Keratinocyte (primary cell): Measurements from ENCODE around the gene PTRH1.

Experiments used
- EZH2 ChIP-seq: IDR thresholded peaks from one replicate; pipeline ENCODE4 v1.6.1; 2012; ENCODE audit warnings: inconsistent platforms, mild to moderate bottlenecking, low read length, moderate library complexity
- TF ChIP-seq, protein P1 (sequence below), 3 experiments: IDR thresholded peaks in 1 of 3; conservative IDR thresholded peaks in 1 of 3; optimal IDR thresholded peaks in 1 of 3; 2 replicates in 2 of 3; 3 replicates in 1 of 3; pipeline versions ENCODE3 to v1.5.1; 2011; ENCODE audit warnings: low read length in 3 of 3, mild to moderate bottlenecking in 3 of 3, moderate library complexity in 2 of 3, control low read depth in 1 of 3, inconsistent platforms in 1 of 3; ENCODE audit not compliant: insufficient read depth in 2 of 3; ENCODE audit errors: extremely low read depth in 1 of 3

DNA sequence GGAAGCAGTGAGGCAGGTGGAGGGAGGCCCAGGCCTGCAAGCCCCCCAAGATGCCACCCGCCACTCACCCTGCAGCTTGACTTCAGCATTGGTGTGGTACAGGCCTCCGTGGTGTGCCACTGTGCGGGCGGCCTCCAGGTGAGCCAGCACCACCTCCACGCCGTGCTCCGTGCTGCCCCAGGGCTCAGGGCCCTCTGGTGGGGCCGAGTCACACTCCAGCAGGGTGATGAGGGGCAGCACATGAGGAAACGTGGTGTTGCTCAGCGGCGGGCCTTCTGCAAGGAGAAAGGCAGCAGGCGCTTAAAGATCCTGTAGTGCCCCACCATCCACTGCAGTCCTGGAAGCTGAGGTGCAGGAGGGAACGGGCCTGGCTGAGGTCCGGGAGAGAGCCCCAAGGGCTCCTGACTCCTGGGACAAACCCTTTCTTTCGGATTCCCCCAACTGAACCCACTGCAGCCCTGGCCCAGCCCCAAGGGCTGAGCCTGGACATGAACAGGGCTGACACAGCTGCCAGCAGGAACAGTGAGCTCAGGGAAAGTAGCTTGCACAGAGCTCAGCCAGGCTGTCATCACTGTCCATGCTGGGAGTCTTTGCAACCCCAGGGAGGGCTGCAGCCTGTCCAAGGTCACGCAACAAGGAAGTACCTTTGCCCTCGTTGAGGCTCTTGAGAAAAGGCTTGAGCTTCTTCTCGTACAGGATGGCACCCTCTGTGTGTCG lies 24.3 kb upstream of the PTRH1 start:
- TF ChIP-seq, protein P1, sequence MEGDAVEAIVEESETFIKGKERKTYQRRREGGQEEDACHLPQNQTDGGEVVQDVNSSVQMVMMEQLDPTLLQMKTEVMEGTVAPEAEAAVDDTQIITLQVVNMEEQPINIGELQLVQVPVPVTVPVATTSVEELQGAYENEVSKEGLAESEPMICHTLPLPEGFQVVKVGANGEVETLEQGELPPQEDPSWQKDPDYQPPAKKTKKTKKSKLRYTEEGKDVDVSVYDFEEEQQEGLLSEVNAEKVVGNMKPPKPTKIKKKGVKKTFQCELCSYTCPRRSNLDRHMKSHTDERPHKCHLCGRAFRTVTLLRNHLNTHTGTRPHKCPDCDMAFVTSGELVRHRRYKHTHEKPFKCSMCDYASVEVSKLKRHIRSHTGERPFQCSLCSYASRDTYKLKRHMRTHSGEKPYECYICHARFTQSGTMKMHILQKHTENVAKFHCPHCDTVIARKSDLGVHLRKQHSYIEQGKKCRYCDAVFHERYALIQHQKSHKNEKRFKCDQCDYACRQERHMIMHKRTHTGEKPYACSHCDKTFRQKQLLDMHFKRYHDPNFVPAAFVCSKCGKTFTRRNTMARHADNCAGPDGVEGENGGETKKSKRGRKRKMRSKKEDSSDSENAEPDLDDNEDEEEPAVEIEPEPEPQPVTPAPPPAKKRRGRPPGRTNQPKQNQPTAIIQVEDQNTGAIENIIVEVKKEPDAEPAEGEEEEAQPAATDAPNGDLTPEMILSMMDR (optimal IDR thresholded peaks at IDR 0.05 in 1 of 3, IDR thresholded peaks at IDR 0.05 in 1 of 3, conservative IDR thresholded peaks at IDR 0.05 in 1 of 3; ENCODE audit: extremely low read depth in 1 of 3, insufficient read depth in 2 of 3, low read length in 3 of 3) = no peak
- no peak for TF ChIP-seq EZH2
